Gastroesophageal sphincter (tissue), 3 donors: Measurements from ENCODE around the gene PDE8B.

Experiments
- POLR2A ChIP-seq, 2 donors: fragments of 450-650 bp; IDR thresholded peaks; one replicate each; pipeline ENCODE4 v1.6.1; 2017; ENCODE audit warnings: antibody characterized with exemption in 2 of 2, mild to moderate bottlenecking in 2 of 2, moderate library complexity in 1 of 2
- TF ChIP-seq, protein P1 (sequence below), 4 experiments: fragments of 200-600 bp in 2 of 4; fragments of 450-650 bp in 2 of 4; sonication (generic) in 1 of 4; IDR thresholded peaks; one replicate each; pipeline ENCODE4 v1.5.1; 2017 to 2019; ENCODE audit warnings: antibody characterized with exemption in 4 of 4, mild to moderate bottlenecking in 2 of 4, moderate library complexity in 2 of 4

- TF ChIP-seq, protein P1, sequence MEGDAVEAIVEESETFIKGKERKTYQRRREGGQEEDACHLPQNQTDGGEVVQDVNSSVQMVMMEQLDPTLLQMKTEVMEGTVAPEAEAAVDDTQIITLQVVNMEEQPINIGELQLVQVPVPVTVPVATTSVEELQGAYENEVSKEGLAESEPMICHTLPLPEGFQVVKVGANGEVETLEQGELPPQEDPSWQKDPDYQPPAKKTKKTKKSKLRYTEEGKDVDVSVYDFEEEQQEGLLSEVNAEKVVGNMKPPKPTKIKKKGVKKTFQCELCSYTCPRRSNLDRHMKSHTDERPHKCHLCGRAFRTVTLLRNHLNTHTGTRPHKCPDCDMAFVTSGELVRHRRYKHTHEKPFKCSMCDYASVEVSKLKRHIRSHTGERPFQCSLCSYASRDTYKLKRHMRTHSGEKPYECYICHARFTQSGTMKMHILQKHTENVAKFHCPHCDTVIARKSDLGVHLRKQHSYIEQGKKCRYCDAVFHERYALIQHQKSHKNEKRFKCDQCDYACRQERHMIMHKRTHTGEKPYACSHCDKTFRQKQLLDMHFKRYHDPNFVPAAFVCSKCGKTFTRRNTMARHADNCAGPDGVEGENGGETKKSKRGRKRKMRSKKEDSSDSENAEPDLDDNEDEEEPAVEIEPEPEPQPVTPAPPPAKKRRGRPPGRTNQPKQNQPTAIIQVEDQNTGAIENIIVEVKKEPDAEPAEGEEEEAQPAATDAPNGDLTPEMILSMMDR (IDR thresholded peaks at IDR 0.05): no peak
- TF ChIP-seq POLR2A (IDR thresholded peaks at IDR 0.05): no peak
These were observed 1.2 kb downstream of the PDE8B start for GRCh38 chr5:77211691-77212047.
